ENCODE data around the gene BNIP5. TPM values are rescaled to one million over a fixed set of nuclear protein-coding genes. Genes with fewer than 3 reads are reported as not detected.

Gene BNIP5
- total and polyA plus RNA-seq, 12 donors = 0.04 to 0.11 TPM; not detected in 10

DNA sequence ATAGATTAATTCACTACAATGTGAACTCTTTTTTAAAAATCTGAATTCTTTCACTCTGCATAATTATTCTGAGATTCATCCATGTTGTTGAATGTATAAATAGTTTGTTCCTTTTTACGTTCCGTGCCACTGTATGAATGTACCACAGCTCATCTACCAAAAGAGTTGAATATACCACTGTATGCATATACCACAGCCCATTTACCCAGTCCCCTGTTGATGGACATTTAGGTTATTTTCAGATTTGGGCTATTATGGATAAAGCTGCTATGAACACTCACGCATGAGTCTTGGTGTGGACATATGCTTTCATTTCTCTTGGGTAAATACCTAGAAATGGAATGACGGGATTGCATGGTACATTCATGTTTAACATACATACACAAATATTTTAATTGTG is 38.7 kb downstream of the BNIP5 start:
- TF ChIP-seq POLR2A (IDR thresholded peaks at IDR 0.05) = no peak
- TF ChIP-seq, protein P1, sequence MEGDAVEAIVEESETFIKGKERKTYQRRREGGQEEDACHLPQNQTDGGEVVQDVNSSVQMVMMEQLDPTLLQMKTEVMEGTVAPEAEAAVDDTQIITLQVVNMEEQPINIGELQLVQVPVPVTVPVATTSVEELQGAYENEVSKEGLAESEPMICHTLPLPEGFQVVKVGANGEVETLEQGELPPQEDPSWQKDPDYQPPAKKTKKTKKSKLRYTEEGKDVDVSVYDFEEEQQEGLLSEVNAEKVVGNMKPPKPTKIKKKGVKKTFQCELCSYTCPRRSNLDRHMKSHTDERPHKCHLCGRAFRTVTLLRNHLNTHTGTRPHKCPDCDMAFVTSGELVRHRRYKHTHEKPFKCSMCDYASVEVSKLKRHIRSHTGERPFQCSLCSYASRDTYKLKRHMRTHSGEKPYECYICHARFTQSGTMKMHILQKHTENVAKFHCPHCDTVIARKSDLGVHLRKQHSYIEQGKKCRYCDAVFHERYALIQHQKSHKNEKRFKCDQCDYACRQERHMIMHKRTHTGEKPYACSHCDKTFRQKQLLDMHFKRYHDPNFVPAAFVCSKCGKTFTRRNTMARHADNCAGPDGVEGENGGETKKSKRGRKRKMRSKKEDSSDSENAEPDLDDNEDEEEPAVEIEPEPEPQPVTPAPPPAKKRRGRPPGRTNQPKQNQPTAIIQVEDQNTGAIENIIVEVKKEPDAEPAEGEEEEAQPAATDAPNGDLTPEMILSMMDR (IDR thresholded peaks at IDR 0.05) = no peak
- no peak overlapping the region for H3K27ac ChIP-seq
- no peak for DNase-seq
- WGBS, 4 donors = 93 to 97% (median 94%) methylated on average over 4 of the region's 4 CpGs
- intact Hi-C loops (cut with DNase I) = loop anchor here (10.0 kb wide), 2 partner anchors 57 to 173 kb away; no protein-coding TSS in a partner anchor
- H3K9me3 ChIP-seq (replicated peaks in 1 of 3) = no peaks in the 10 kb centered on the region
- no peaks in the 10 kb centered on the region for H3K36me3 ChIP-seq (replicated peaks in 1 of 2)
- no peaks in the 10 kb centered on the region for H3K27me3 ChIP-seq
- peaks cover 0 to 7% of the 10 kb centered on the region in 2 donors for H3K4me1 ChIP-seq (replicated peaks in 1 of 2)
- H3K4me3 ChIP-seq = no peak overlapping the region

DNA sequence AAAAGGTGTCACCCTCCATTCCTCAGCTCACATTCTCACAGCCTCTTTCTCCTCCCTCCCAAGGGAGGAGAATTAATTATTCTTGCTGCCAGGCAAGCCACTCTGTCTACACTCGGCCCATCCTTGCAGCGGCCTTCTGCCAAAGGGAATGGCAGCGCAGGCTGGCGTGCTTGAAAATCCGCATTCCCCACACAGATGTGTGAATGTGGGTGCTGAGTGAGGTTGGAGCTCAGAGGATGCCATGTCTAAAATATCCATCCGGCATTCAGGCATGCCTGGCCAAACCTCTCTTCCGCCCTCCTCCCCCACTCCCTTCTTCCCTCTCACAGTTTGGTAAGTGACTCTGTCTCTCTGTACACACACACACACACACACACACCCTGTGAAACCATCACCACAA is 39.2 kb downstream of the BNIP5 start:
- intact Hi-C loops (cut with DNase I) = loop anchor here (10.0 kb wide), 2 partner anchors 57 to 173 kb away; no protein-coding TSS in a partner anchor
- no peak for DNase-seq
- no peaks in the 10 kb centered on the region for H3K9me3 ChIP-seq (replicated peaks in 1 of 3)
- peaks cover 0 to 3% of the 10 kb centered on the region in 2 donors for H3K4me1 ChIP-seq (replicated peaks in 1 of 2)
- no peak overlapping the region for H3K4me3 ChIP-seq
- H3K36me3 ChIP-seq (replicated peaks in 1 of 2) = no peaks in the 10 kb centered on the region
- H3K27me3 ChIP-seq = no peaks in the 10 kb centered on the region
- TF ChIP-seq, protein P1 (IDR thresholded peaks at IDR 0.05) = no peak
- TF ChIP-seq POLR2A (IDR thresholded peaks at IDR 0.05) = no peak
- H3K27ac ChIP-seq = no peak overlapping the region
- 88 to 97% (median 90%) methylated on average over 7 of the region's 7 CpGs for WGBS, 4 donors

DNA sequence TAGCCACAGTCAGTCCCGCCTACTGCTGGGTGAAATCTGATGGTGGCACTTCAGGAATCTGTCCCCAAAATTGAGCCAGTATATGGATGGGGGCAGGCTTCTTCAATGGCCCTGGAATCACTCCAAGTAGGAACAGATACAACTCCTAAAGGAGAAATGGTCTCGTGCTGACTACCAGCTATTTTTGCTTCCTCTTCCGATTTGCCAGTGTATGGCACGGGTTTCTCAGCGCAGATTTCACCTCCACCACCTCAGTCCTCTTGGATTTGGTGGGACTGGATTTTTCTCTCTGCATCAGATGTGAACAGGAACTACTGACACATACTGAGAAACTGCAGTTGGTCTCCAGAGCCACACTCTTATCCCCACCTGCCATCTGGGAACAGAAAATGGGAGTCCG is 39.6 kb downstream of the BNIP5 start:
- Histone ChIP-seq H3K9me3 (replicated peaks in 1 of 3) (no peaks in the 10 kb centered on the region), H3K27ac (no peak overlapping the region), H3K4me1 (replicated peaks in 1 of 2) (no peaks in the 10 kb centered on the region), H3K27me3 (no peaks in the 10 kb centered on the region), H3K4me3 (no peak overlapping the region), H3K36me3 (replicated peaks in 1 of 2) (no peaks in the 10 kb centered on the region)
- no peak for TF ChIP-seq POLR2A (IDR thresholded peaks at IDR 0.05)
- TF ChIP-seq, protein P1 (IDR thresholded peaks at IDR 0.05) = no peak
- WGBS, 4 donors = 78 to 91% (median 85%) methylated on average over 5 to 6 of the region's 6 CpGs
- intact Hi-C loops (cut with DNase I) = loop anchor here (10.0 kb wide), 2 partner anchors 58 to 172 kb away; no protein-coding TSS in a partner anchor
- no peak for DNase-seq

DNA sequence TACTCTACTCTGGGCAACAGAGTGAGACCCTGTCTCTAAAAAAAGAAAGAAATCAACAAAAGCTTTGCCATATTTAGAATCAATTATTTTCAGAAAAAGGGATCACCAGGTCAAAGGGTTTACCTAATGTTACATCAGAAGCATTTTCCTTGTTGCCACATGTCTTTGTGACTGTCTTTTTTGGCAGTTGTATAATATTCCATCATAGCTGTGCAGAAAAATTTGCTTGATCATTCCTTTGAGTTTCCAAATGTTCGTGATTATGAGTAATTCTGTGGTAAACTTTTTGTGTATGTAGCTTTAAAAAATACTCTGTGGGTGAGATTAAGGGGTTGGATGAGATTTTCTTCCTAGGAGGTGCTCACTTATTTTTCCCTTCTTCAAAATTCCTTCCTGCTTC is 40.4 kb downstream of the BNIP5 start:
- Histone ChIP-seq H3K9me3 (replicated peaks in 1 of 3) (no peaks in the 10 kb centered on the region), H3K27ac (no peak overlapping the region), H3K27me3 (no peaks in the 10 kb centered on the region), H3K36me3 (replicated peaks in 1 of 2) (no peaks in the 10 kb centered on the region), H3K4me3 (no peak overlapping the region), H3K4me1 (replicated peaks in 1 of 2) (no peaks in the 10 kb centered on the region)
- DNase-seq = no peak
- 38 to 58% (median 46%) methylated on average over 1 of the region's 1 CpG for WGBS, 4 donors
- TF ChIP-seq, protein P1 (IDR thresholded peaks at IDR 0.05) = no peak
- no peak for TF ChIP-seq POLR2A (IDR thresholded peaks at IDR 0.05)
- intact Hi-C loops (cut with DNase I) = loop anchor here (10.0 kb wide), 2 partner anchors 59 to 171 kb away; no protein-coding TSS in a partner anchor
